PFSK-1 (cell line): ENCODE results near the gene ZC3H11A.

Experiments used
- POLR2AphosphoS5 ChIP-seq: IDR thresholded peaks from 2 replicates; pipeline ENCODE4 v1.6.1; 2012; ENCODE audit warnings: low read depth, mild to moderate bottlenecking, control low read depth, low read length, moderate library complexity
- REST ChIP-seq, 2 experiments: IDR thresholded peaks; 2 replicates each; pipeline versions ENCODE4 v1.6.1 to v1.8.0; 2011 to 2012; ENCODE audit warnings: low read depth in 2 of 2, low read length in 2 of 2, control low read depth in 1 of 2, inconsistent platforms in 1 of 2, mild to moderate bottlenecking in 1 of 2, moderate library complexity in 1 of 2; ENCODE audit not compliant: insufficient read depth in 1 of 2
- SIN3A ChIP-seq: IDR thresholded peaks from 2 replicates; pipeline ENCODE4 v1.6.1; 2012; ENCODE audit warnings: mild to moderate bottlenecking, low read length, moderate library complexity, borderline replicate concordance; ENCODE audit not compliant: insufficient read depth
- TAF1 ChIP-seq: IDR thresholded peaks from 2 replicates; pipeline ENCODE4 v1.6.1; 2012; ENCODE audit warnings: low read length, control low read depth, borderline replicate concordance; ENCODE audit not compliant: insufficient read depth

- TF ChIP-seq SIN3A: no peak
- TF ChIP-seq POLR2AphosphoS5: no peak
- no peak for TF ChIP-seq REST (IDR thresholded peaks at IDR 0.05; ENCODE audit: insufficient read depth in 1 of 2, low read depth in 2 of 2, low read length in 2 of 2)
- no peak for TF ChIP-seq TAF1
These were observed 44.4 kb upstream of the ZC3H11A start for GRCh38 chr1:203751051-203751450.
